ENCODE measurements around the gene SH3RF3. TPM values are rescaled to one million over a fixed set of nuclear protein-coding genes. Genes with fewer than 3 reads are reported as not detected.

The SH3RF3 gene
- total and polyA plus RNA-seq, 4 donors: 2.9 to 9.7 (median 8.6) TPM

DNA sequence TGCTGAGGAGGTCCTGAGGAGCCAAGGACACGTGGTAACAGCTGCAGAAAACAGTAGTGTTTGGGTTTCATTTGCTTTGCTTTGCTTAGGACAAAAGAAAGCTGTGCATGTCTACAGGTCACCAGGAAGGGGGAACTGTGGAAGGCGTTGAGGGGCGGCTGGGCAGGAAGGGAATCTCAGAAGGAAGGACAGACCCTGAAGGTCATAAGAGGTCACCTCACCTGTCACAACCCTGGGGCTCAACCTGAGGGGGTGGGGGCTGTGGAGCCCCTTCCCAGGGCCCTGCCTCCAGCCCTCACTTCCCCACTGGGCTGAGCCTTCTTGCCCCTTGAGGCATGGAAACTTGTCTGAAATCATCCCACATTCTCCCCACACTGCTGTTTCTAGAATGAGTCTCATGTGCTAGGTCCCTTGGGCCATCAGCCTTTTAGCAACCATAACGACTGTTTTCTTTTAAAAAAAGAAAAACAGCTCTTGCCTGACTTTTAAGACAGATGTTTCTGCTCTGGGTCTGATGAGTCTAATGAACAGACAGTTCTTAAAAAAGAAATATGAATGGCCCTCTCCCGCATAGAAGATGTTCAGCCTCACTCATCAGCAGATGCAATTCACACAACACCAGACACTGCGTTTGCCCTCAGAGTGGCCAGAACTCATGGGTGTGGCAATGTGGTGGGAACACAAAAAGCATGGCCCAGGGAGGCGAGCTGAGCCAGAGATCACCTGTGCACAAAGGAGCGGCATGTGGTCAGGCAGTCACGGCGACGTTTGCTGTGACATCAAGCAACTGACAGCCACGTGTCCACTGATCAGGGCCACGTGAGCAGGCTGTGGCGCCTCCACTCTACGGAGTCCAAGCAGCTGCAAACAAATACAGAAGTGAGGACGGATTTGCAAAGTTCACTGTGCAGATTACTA lies 400.8 kb downstream of the SH3RF3 start:
- TF ChIP-seq, protein P1, sequence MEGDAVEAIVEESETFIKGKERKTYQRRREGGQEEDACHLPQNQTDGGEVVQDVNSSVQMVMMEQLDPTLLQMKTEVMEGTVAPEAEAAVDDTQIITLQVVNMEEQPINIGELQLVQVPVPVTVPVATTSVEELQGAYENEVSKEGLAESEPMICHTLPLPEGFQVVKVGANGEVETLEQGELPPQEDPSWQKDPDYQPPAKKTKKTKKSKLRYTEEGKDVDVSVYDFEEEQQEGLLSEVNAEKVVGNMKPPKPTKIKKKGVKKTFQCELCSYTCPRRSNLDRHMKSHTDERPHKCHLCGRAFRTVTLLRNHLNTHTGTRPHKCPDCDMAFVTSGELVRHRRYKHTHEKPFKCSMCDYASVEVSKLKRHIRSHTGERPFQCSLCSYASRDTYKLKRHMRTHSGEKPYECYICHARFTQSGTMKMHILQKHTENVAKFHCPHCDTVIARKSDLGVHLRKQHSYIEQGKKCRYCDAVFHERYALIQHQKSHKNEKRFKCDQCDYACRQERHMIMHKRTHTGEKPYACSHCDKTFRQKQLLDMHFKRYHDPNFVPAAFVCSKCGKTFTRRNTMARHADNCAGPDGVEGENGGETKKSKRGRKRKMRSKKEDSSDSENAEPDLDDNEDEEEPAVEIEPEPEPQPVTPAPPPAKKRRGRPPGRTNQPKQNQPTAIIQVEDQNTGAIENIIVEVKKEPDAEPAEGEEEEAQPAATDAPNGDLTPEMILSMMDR (IDR thresholded peaks at IDR 0.05; ENCODE audit: control extremely low read depth, extremely low read depth): no peak
- no peak overlapping the region for H3K4me3 ChIP-seq

DNA sequence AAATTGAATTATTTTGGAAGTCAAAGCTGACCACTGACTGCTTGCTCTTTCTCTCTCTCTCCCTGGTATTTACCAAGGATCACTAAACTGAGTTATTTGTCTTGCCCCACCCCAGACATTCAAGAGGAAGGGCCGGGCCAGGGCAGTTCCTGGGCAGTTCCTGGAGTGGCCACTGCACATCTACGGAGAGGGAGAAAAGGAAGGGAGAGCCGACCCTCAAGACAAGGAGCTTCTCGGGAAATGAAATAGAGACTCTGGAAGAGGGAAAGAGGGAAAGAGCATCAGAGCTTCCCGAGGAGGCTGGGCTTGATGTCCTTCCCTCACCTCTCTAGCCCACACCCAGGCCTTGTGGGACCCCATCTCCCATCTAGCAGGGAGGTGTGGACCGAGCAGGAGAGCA lies 401.7 kb downstream of the SH3RF3 start:
- Histone ChIP-seq H3K4me1 (ENCODE audit: control insufficient read depth in 5 of 5, insufficient read depth in 5 of 5, low read length in 5 of 5) (peaks cover 0 to 12% (median 0%) of the 10 kb centered on the region in 5 donors), H3K4me3 (no peak overlapping the region), H3K27ac (ENCODE audit: low read depth in 1 of 2, low read length in 1 of 2) (no peak overlapping the region), H3K9me3 (ENCODE audit: control insufficient read depth in 4 of 4, insufficient read depth in 3 of 4, low read length in 3 of 4) (no peaks in the 10 kb centered on the region), H3K27me3 (ENCODE audit: control insufficient read depth in 3 of 3, insufficient read depth in 3 of 3, low read length in 2 of 3) (no peaks in the 10 kb centered on the region), H3K36me3 (ENCODE audit: control insufficient read depth in 4 of 4, insufficient read depth in 4 of 4, low read length in 4 of 4) (no peaks in the 10 kb centered on the region), H3K9ac (ENCODE audit: insufficient read depth in 1 of 2, low read length in 2 of 2) (no peak overlapping the region)
- 41 to 62% methylated on average over 6 of the region's 6 CpGs for WGBS, 2 donors
- DNase-seq: no peak
- TF ChIP-seq, protein P1 (IDR thresholded peaks at IDR 0.05; ENCODE audit: control extremely low read depth, extremely low read depth): no peak
- ATAC-seq (ENCODE audit: insufficient read depth, low FRiP score): no peak

More for the DNA sequence above, 400.8 kb downstream of the SH3RF3 start:
- DNase-seq (no peak), ATAC-seq (ENCODE audit: insufficient read depth, low FRiP score) (no peak)
- H3K4me1 ChIP-seq (ENCODE audit: control insufficient read depth in 5 of 5, insufficient read depth in 5 of 5, low read length in 5 of 5): peaks cover 0 to 12% (median 0%) of the 10 kb centered on the region in 5 donors
- no peak overlapping the region for H3K9ac ChIP-seq (ENCODE audit: insufficient read depth in 1 of 2, low read length in 2 of 2)
- no peak overlapping the region for H3K27ac ChIP-seq (ENCODE audit: low read depth in 1 of 2, low read length in 1 of 2)
- no peaks in the 10 kb centered on the region for H3K36me3 ChIP-seq (ENCODE audit: control insufficient read depth in 4 of 4, insufficient read depth in 4 of 4, low read length in 4 of 4)
- H3K9me3 ChIP-seq (ENCODE audit: control insufficient read depth in 4 of 4, insufficient read depth in 3 of 4, low read length in 3 of 4): no peaks in the 10 kb centered on the region
- WGBS, 2 donors: 82 to 87% methylated on average over 16 of the region's 16 CpGs
- H3K27me3 ChIP-seq (ENCODE audit: control insufficient read depth in 3 of 3, insufficient read depth in 3 of 3, low read length in 2 of 3): no peaks in the 10 kb centered on the region

DNA sequence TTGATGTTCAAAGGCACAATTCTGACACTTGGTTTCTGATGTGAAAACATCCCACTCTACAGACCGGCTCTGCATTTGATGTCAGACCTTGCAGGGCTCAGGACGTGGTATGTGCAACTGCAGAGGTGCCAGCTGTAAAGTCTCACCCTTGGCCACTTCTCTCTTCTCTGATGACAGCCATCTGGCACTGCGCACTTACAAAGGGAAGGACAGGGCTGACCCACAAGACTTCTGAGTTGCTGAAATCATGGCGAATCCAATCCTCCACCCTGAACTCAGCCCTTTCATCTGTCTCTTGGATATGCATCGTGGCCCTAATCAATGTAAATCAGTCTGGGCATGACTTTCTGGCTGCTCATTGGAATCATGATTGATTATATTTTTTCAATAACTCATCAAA lies 402.2 kb downstream of the SH3RF3 start:
- H3K4me1 ChIP-seq (ENCODE audit: control insufficient read depth in 5 of 5, insufficient read depth in 5 of 5, low read length in 5 of 5): peaks cover 0 to 12% (median 0%) of the 10 kb centered on the region in 5 donors
- 78 to 83% methylated on average over 5 of the region's 5 CpGs for WGBS, 2 donors
- H3K36me3 ChIP-seq (ENCODE audit: control insufficient read depth in 4 of 4, insufficient read depth in 4 of 4, low read length in 4 of 4): no peaks in the 10 kb centered on the region
- H3K4me3 ChIP-seq: no peak overlapping the region
- ATAC-seq (ENCODE audit: insufficient read depth, low FRiP score) (no peak), DNase-seq (no peak)
- H3K9me3 ChIP-seq (ENCODE audit: control insufficient read depth in 4 of 4, insufficient read depth in 3 of 4, low read length in 3 of 4): no peaks in the 10 kb centered on the region
- TF ChIP-seq, protein P1 (IDR thresholded peaks at IDR 0.05; ENCODE audit: control extremely low read depth, extremely low read depth): no peak
- H3K27me3 ChIP-seq (ENCODE audit: control insufficient read depth in 3 of 3, insufficient read depth in 3 of 3, low read length in 2 of 3): no peaks in the 10 kb centered on the region
- H3K9ac ChIP-seq (ENCODE audit: insufficient read depth in 1 of 2, low read length in 2 of 2): no peak overlapping the region
- no peak overlapping the region for H3K27ac ChIP-seq (ENCODE audit: low read depth in 1 of 2, low read length in 1 of 2)

All from lung (tissue), 12 donors.